ENCODE results near the gene CPLANE2.

CPLANE2 gene

DNA sequence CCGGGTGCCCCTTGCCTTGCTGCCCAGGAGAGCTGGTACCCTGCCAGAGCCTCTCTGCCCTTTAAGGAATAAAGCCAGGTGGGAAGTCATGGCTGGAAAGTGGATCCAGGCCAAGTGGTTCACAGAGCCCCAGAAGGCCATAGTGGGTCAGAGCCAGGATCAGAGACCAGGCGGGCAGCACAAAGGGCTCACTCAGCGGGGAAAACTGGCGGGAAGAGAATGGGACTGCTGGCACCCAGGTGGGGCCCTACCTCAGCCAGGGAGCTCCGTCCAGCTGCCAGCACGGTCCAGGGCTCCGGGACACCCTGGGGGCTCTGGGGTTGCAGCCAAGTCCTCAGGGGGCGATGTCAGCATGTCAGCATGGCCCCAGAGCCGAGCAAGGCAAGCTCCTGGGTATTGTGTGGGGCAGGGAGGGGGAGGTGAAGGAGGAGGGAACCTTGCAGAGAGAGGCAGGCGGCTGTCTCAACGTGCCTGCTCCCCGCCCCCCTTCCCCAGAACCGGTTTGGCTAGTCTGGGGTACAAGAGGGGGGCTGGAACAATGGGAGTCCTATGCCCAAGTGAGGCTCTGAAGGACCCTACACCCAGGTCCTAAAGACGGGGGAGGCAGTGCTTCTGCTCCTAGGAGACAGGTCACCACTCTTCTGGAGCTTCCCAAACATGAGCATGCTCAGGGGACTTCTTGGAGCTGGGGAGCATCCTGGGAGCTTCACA, 24.6 kb downstream of the CPLANE2 start, which contains the start of gene ARHGEF19:
TSS of gene ARHGEF19 (minus strand) at position 402 of the 711 bp plus-strand sequence. CDS start 3,598 bp downstream, outside the sequence.
- no peaks in the 10 kb centered on the region for H3K36me3 ChIP-seq (replicated peaks; ENCODE audit: insufficient read depth, low read length)
- no peaks in the 10 kb centered on the region for H4K20me1 ChIP-seq (ENCODE audit: insufficient read depth, low read length)
- no peak within 1 kb of the TSS for H3K4me2 ChIP-seq (ENCODE audit: low read depth, low read length)

GRCh38 chr1:16211824-16212223, 25.2 kb downstream of the CPLANE2 start:
- peaks cover 5% of the 10 kb centered on the region; the same call in 1 of the 2 replicates for H3K27me3 ChIP-seq (replicated peaks; ENCODE audit: insufficient read depth, low read length)
- no peak overlapping the region for H3K4me3 ChIP-seq (ENCODE audit: low read length)
- no peaks in the 10 kb centered on the region for H3K9me2 ChIP-seq (replicated peaks; ENCODE audit: insufficient read depth, low read length)
- H3K27ac ChIP-seq (ENCODE audit: low read length) = no peak overlapping the region
- no peak for DNase-seq
- H4K20me1 ChIP-seq (ENCODE audit: insufficient read depth, low read length) = no peaks in the 10 kb centered on the region
- H3K9ac ChIP-seq (ENCODE audit: low read length) = no peak overlapping the region
- no peak overlapping the region for H3K4me2 ChIP-seq (ENCODE audit: low read depth, low read length)
- H2AFZ ChIP-seq (ENCODE audit: low read length) = no peak overlapping the region
- H3K79me2 ChIP-seq (ENCODE audit: low read length) = no peaks in the 10 kb centered on the region
- TF ChIP-seq EZH2 (optimal IDR thresholded peaks at IDR 0.05; ENCODE audit: low read depth, low read length) (no peak), EZH2phosphoT487 (IDR thresholded peaks at IDR 0.05; ENCODE audit: low read length) (no peak)
- TF ChIP-seq, protein P1, sequence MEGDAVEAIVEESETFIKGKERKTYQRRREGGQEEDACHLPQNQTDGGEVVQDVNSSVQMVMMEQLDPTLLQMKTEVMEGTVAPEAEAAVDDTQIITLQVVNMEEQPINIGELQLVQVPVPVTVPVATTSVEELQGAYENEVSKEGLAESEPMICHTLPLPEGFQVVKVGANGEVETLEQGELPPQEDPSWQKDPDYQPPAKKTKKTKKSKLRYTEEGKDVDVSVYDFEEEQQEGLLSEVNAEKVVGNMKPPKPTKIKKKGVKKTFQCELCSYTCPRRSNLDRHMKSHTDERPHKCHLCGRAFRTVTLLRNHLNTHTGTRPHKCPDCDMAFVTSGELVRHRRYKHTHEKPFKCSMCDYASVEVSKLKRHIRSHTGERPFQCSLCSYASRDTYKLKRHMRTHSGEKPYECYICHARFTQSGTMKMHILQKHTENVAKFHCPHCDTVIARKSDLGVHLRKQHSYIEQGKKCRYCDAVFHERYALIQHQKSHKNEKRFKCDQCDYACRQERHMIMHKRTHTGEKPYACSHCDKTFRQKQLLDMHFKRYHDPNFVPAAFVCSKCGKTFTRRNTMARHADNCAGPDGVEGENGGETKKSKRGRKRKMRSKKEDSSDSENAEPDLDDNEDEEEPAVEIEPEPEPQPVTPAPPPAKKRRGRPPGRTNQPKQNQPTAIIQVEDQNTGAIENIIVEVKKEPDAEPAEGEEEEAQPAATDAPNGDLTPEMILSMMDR (IDR thresholded peaks at IDR 0.05; ENCODE audit: low read length) = no peak
- no peaks in the 10 kb centered on the region for H3K9me3 ChIP-seq (replicated peaks; ENCODE audit: insufficient read depth, low read length)
- peaks cover 7% of the 10 kb centered on the region; the same call in 1 of the 2 replicates for H3K4me1 ChIP-seq (ENCODE audit: low read length)
- H3K36me3 ChIP-seq (replicated peaks; ENCODE audit: insufficient read depth, low read length) = no peaks in the 10 kb centered on the region
- peaks cover under 1% of the 10 kb centered on the region; the same call in 1 of the 2 replicates for H3F3A ChIP-seq (ENCODE audit: insufficient read depth, low read length)

More for the DNA sequence above, 24.6 kb downstream of the CPLANE2 start, which contains the start of gene ARHGEF19:
- Histone ChIP-seq H3K27ac (ENCODE audit: low read length) (no peak within 1 kb of the TSS), H3K4me1 (ENCODE audit: low read length) (peaks cover 8% of the 10 kb centered on the region; the same call in 1 of the 2 replicates), H3F3A (ENCODE audit: insufficient read depth, low read length) (no peaks in the 10 kb centered on the region), H3K9ac (ENCODE audit: low read length) (no peak within 1 kb of the TSS), H3K9me3 (replicated peaks; ENCODE audit: insufficient read depth, low read length) (no peaks in the 10 kb centered on the region), H3K27me3 (replicated peaks; ENCODE audit: insufficient read depth, low read length) (peaks cover 5% of the 10 kb centered on the region; the same call in 1 of the 2 replicates), H2AFZ (ENCODE audit: low read length) (no peak within 1 kb of the TSS), H3K9me2 (replicated peaks; ENCODE audit: insufficient read depth, low read length) (no peaks in the 10 kb centered on the region), H3K79me2 (ENCODE audit: low read length) (no peaks in the 10 kb centered on the region), H3K4me3 (ENCODE audit: low read length) (no peak within 1 kb of the TSS)
- TF ChIP-seq EZH2 (optimal IDR thresholded peaks at IDR 0.05; ENCODE audit: low read depth, low read length) = no peak
- TF ChIP-seq EZH2phosphoT487 (IDR thresholded peaks at IDR 0.05; ENCODE audit: low read length) = no peak
- TF ChIP-seq, protein P1 (IDR thresholded peaks at IDR 0.05; ENCODE audit: low read length) = no peak
- DNase-seq = no peak

GRCh38 chr1:16210581-16210980, 26.4 kb downstream of the CPLANE2 start:
- H2AFZ ChIP-seq (ENCODE audit: low read length) = no peak overlapping the region
- no peaks in the 10 kb centered on the region for H3K9me2 ChIP-seq (replicated peaks; ENCODE audit: insufficient read depth, low read length)
- no peak overlapping the region for H3K27ac ChIP-seq (ENCODE audit: low read length)
- H3K36me3 ChIP-seq (replicated peaks; ENCODE audit: insufficient read depth, low read length) = no peaks in the 10 kb centered on the region
- H4K20me1 ChIP-seq (ENCODE audit: insufficient read depth, low read length) = no peaks in the 10 kb centered on the region
- TF ChIP-seq EZH2 (optimal IDR thresholded peaks at IDR 0.05; ENCODE audit: low read depth, low read length) (no peak), EZH2phosphoT487 (IDR thresholded peaks at IDR 0.05; ENCODE audit: low read length) (no peak)
- TF ChIP-seq, protein P1 (IDR thresholded peaks at IDR 0.05; ENCODE audit: low read length) = no peak
- DNase-seq = no peak
- peaks cover 4% of the 10 kb centered on the region; the same call in 1 of the 2 replicates for H3F3A ChIP-seq (ENCODE audit: insufficient read depth, low read length)
- no peaks in the 10 kb centered on the region; the same call in 1 of the 2 replicates for H3K4me1 ChIP-seq (ENCODE audit: low read length)
- no peak overlapping the region for H3K4me3 ChIP-seq (ENCODE audit: low read length)
- H3K79me2 ChIP-seq (ENCODE audit: low read length) = no peaks in the 10 kb centered on the region
- H3K9ac ChIP-seq (ENCODE audit: low read length) = no peak overlapping the region
- no peaks in the 10 kb centered on the region for H3K9me3 ChIP-seq (replicated peaks; ENCODE audit: insufficient read depth, low read length)
- no peak overlapping the region for H3K4me2 ChIP-seq (ENCODE audit: low read depth, low read length)
- H3K27me3 ChIP-seq (replicated peaks; ENCODE audit: insufficient read depth, low read length) = no peaks in the 10 kb centered on the region

Data from MM.1S (cell line).